ENCODE measurements around the gene CCNI. TPM values are rescaled to one million over a fixed set of nuclear protein-coding genes. Genes with fewer than 3 reads are reported as not detected.

CCNI gene
- total RNA-seq, 1 experiment from 2014 or later = 213 TPM

GRCh38 chr4:77036206-77036605, 39.6 kb downstream of the CCNI start (continued):
- TF ChIP-seq ZMAT4 (CRISPR knock-in tag; IDR thresholded peaks at IDR 0.05) = no peak
- TF ChIP-seq ZNF425 (CRISPR knock-in tag; conservative IDR thresholded peaks at IDR 0.05) = no peak
- TF ChIP-seq TEAD1 (CRISPR knock-in tag; IDR thresholded peaks at IDR 0.05) = no peak

GRCh38 chr4:77035153-77035552, 40.6 kb downstream of the CCNI start:
- Mint-ChIP-seq H3K4me1 (peaks cover under 1% of the 10 kb centered on the region; the same call in 1 of the 2 replicates), H3K9me3 (no peaks in the 10 kb centered on the region), H3K36me3 (peaks cover 52% of the 10 kb centered on the region), H3K4me3 (no peak overlapping the region), H3K27ac (no peak overlapping the region), H3K27me3 (ENCODE audit: low read depth) (no peaks in the 10 kb centered on the region)
- no peak for ATAC-seq
- POLR2A ChIA-PET = no interaction called here
- DNase-seq (ENCODE audit: low spot score) = no peak
- TF ChIP-seq ESRRA (CRISPR knock-in tag; IDR thresholded peaks at IDR 0.05; ENCODE audit: borderline replicate concordance) = no peak
- TF ChIP-seq GTF2I (CRISPR knock-in tag; conservative IDR thresholded peaks at IDR 0.05) = no peak
- CTCF ChIA-PET = no interaction called here

- peaks cover 61% of the 10 kb centered on the region for H3K36me3 Mint-ChIP-seq
- POLR2A ChIA-PET = no interaction called here
- TF ChIP-seq ZNF512 (CRISPR knock-in tag; IDR thresholded peaks at IDR 0.05; ENCODE audit: borderline replicate concordance) = no peak
- TF ChIP-seq USF1 (CRISPR knock-in tag; IDR thresholded peaks at IDR 0.05) = no peak
- TF ChIP-seq STAT6 (CRISPR knock-in tag; conservative IDR thresholded peaks at IDR 0.05; ENCODE audit: low read depth) = no peak
- no peak for TF ChIP-seq RORB (CRISPR knock-in tag; IDR thresholded peaks at IDR 0.05)
- TF ChIP-seq E2F1 (CRISPR knock-in tag; IDR thresholded peaks at IDR 0.05) = no peak
- no peak for TF ChIP-seq ZNF281 (CRISPR knock-in tag; IDR thresholded peaks at IDR 0.05)
- TF ChIP-seq HMGXB4 (CRISPR knock-in tag; IDR thresholded peaks at IDR 0.05) = no peak
- no peak for TF ChIP-seq TEAD1 (CRISPR knock-in tag; IDR thresholded peaks at IDR 0.05)
- no peak for TF ChIP-seq ZNF423 (CRISPR knock-in tag; IDR thresholded peaks at IDR 0.05)
- TF ChIP-seq ERG (CRISPR knock-in tag; IDR thresholded peaks at IDR 0.05) = no peak
- no peak for TF ChIP-seq SMAD3 (CRISPR knock-in tag; IDR thresholded peaks at IDR 0.05; ENCODE audit: borderline replicate concordance)
- no peak for TF ChIP-seq IRF1 (CRISPR knock-in tag; IDR thresholded peaks at IDR 0.05)
- no peak for TF ChIP-seq SMAD4 (CRISPR knock-in tag; IDR thresholded peaks at IDR 0.05)
Observed at GRCh38 chr4:77031544-77031943, 44.2 kb downstream of the CCNI start.

More at GRCh38 chr4:77031544-77031943, 44.2 kb downstream of the CCNI start:
- Mint-ChIP-seq H3K27ac (no peak overlapping the region), H3K27me3 (ENCODE audit: low read depth) (no peaks in the 10 kb centered on the region), H3K9me3 (no peaks in the 10 kb centered on the region), H3K4me1 (no peaks in the 10 kb centered on the region), H3K4me3 (no peak overlapping the region)
- ATAC-seq (no peak), DNase-seq (ENCODE audit: low spot score) (no peak)
- CTCF ChIA-PET = interaction anchor here (1.2 kb wide), 1 partner anchor 172 kb away, joined by 6 read pairs; no protein-coding TSS in a partner anchor
